NCI-H2107 treated with DMSO at 0.1 percent for 48 hours (cell line): ENCODE data around the gene CACNA1A.

Experiments
- DNase-seq: peaks from one replicate; lab custom pipeline; 2025; ENCODE audit not compliant: unreplicated experiment; lab: John Stamatoyannopoulos, UW

CACNA1A gene

GRCh38 chr19:13493516-13494310 lies 12.6 kb downstream of the CACNA1A start:
- DNase-seq, result no peak

- no peak for DNase-seq
Measured at GRCh38 chr19:13492128-13492527, 14.2 kb downstream of the CACNA1A start.

GRCh38 chr19:13487985-13488384 lies 18.3 kb downstream of the CACNA1A start:
- DNase-seq, result no peak

- no peak for DNase-seq
Measured at GRCh38 chr19:13484166-13484565, 22.1 kb downstream of the CACNA1A start.

- no peak for DNase-seq
Measured at GRCh38 chr19:13483215-13483614, 23.1 kb downstream of the CACNA1A start.

GRCh38 chr19:13478576-13478975 lies 27.7 kb downstream of the CACNA1A start:
- DNase-seq, result no peak

- DNase-seq, result no peak
Measured at GRCh38 chr19:13476071-13476470, 30.2 kb downstream of the CACNA1A start.

- DNase-seq, result no peak
Measured at GRCh38 chr19:13475044-13475443, 31.2 kb downstream of the CACNA1A start.

- no peak for DNase-seq
Measured at GRCh38 chr19:13466697-13467096, 39.6 kb downstream of the CACNA1A start.

- no peak for DNase-seq
Measured at GRCh38 chr19:13463296-13463695, 43.0 kb downstream of the CACNA1A start.

GRCh38 chr19:13461536-13461935 lies 44.7 kb downstream of the CACNA1A start:
- peak; percentile 63 for DNase-seq

GRCh38 chr19:13460045-13460444 lies 46.2 kb downstream of the CACNA1A start:
- peak; percentile 75 for DNase-seq

GRCh38 chr19:13459351-13459750 lies 46.9 kb downstream of the CACNA1A start:
- peak; percentile 32 for DNase-seq

GRCh38 chr19:13451434-13451995 lies 54.8 kb downstream of the CACNA1A start:
- DNase-seq, result no peak

- DNase-seq, result no peak
Measured at GRCh38 chr19:13447978-13448377, 58.3 kb downstream of the CACNA1A start.

- DNase-seq, result no peak
Measured at GRCh38 chr19:13441810-13442512, 64.3 kb downstream of the CACNA1A start.

GRCh38 chr19:13437919-13438618 lies 68.2 kb downstream of the CACNA1A start:
- DNase-seq, result no peak

GRCh38 chr19:13436352-13436751 lies 69.9 kb downstream of the CACNA1A start:
- DNase-seq, result no peak

- no peak for DNase-seq
Measured at GRCh38 chr19:13430790-13431582, 75.3 kb downstream of the CACNA1A start.

- DNase-seq, result no peak
Measured at GRCh38 chr19:13429563-13429962, 76.7 kb downstream of the CACNA1A start.

GRCh38 chr19:13428352-13428751 lies 77.9 kb downstream of the CACNA1A start:
- no peak for DNase-seq
